Left ventricle myocardium inferior (tissue), 1 donor: ENCODE measurements around the gene OR2G6. TPM values are rescaled to one million over a fixed set of nuclear protein-coding genes. Genes with fewer than 3 reads are reported as not detected.
"Not testable (repeated sequence)": the region's sequence is repeated elsewhere in the genome, so short reads cannot be mapped to it uniquely, and the experiment has no call there.

Experiments used
- DNase-seq: peaks from one replicate; pipeline ENCODE4 v3.0.0-alpha.2; 2020
- H3K27ac ChIP-seq: fragments of 200-600 bp; replicated peaks from 2 replicates; pipeline ENCODE4 v1.8.0; 2021
- H3K27me3 ChIP-seq: fragments of 200-600 bp; 2 replicates; pipeline ENCODE4 v1.8.0; 2021; ENCODE audit warnings: low read depth
- H3K36me3 ChIP-seq: fragments of 200-600 bp; 2 replicates; pipeline ENCODE4 v1.8.0; 2021
- H3K4me1 ChIP-seq: fragments of 200-600 bp; 2 replicates; pipeline ENCODE4 v1.8.0; 2021
- H3K4me3 ChIP-seq: fragments of 200-600 bp; 2 replicates; pipeline ENCODE4 v1.8.0; 2021; ENCODE audit warnings: mild to moderate bottlenecking, moderate library complexity
- H3K9me3 ChIP-seq: fragments of 200-600 bp; replicated peaks from 2 replicates; pipeline ENCODE4 v1.8.0; 2021
- CTCF ChIP-seq: fragments of 200-600 bp; IDR thresholded peaks from 2 replicates; pipeline ENCODE4 v1.8.0; 2021; ENCODE audit warnings: antibody characterized with exemption, mild to moderate bottlenecking, borderline replicate concordance
- intact Hi-C: fragments of 100-400 bp; cut with micrococcal nuclease; formaldehyde crosslinking; loops from one replicate; pipeline ENCODE4 v1.11.0; 2022
- total RNA-seq: library from RNA; stranded (reverse); fragmentation: NEBNext Ultra II Directional; extraction: Animal tissue kit (Norgen Biotek cat#: 25700); gene quantifications from one replicate; pipeline ENCODE4 v1.2.1, GENCODE V29; 2021
- donor health status: DM: no; HTN: yes; CAD: no; lungs with severe emphysema.

Gene OR2G6
- total RNA-seq, 1 donor from 2014 or later: not detected

GRCh38 chr1:248521856-248522255 lies 14.0 kb downstream of the OR2G6 start:
- intact Hi-C loops: no loop called here
- no peak for TF ChIP-seq CTCF
- DNase-seq: no peak

GRCh38 chr1:248537449-248537848 lies 29.6 kb downstream of the OR2G6 start:
- intact Hi-C loops, DNase-seq, H3K9me3 ChIP-seq, H3K36me3 ChIP-seq, H3K4me1 ChIP-seq, H3K27ac ChIP-seq, H3K4me3 ChIP-seq, H3K27me3 ChIP-seq: not testable (repeated sequence)

More at GRCh38 chr1:248521856-248522255, 14.0 kb downstream of the OR2G6 start:
- H3K4me3 ChIP-seq: no peak overlapping the region
- H3K9me3 ChIP-seq: peaks cover 20% of the 10 kb centered on the region
- no peaks in the 10 kb centered on the region for H3K36me3 ChIP-seq
- H3K4me1 ChIP-seq: no peaks in the 10 kb centered on the region
- no peaks in the 10 kb centered on the region for H3K27me3 ChIP-seq
- H3K27ac ChIP-seq: no peak overlapping the region

- H3K36me3 ChIP-seq, DNase-seq, H3K4me3 ChIP-seq, H3K27me3 ChIP-seq, intact Hi-C loops, H3K4me1 ChIP-seq, H3K27ac ChIP-seq, H3K9me3 ChIP-seq: not testable (repeated sequence)
Observed at GRCh38 chr1:248547383-248547782, 39.5 kb downstream of the OR2G6 start.

- H3K27me3 ChIP-seq, H3K27ac ChIP-seq, H3K4me1 ChIP-seq, DNase-seq, H3K36me3 ChIP-seq, H3K4me3 ChIP-seq, H3K9me3 ChIP-seq, intact Hi-C loops: not testable (repeated sequence)
Observed at GRCh38 chr1:248551027-248551426, 43.2 kb downstream of the OR2G6 start.

GRCh38 chr1:248562672-248563071 lies 54.8 kb downstream of the OR2G6 start, which contains the start of gene OR2T29:
TSS of gene OR2T29 (minus strand) at chr1:248562772. CDS start at chr1:248559491, 3,281 bp downstream.
- H3K4me1 ChIP-seq, H3K4me3 ChIP-seq, H3K36me3 ChIP-seq, H3K9me3 ChIP-seq, intact Hi-C loops, H3K27me3 ChIP-seq, H3K27ac ChIP-seq, DNase-seq: not testable (repeated sequence)

- intact Hi-C loops, DNase-seq, H3K4me3 ChIP-seq: not testable (repeated sequence)
Observed at GRCh38 chr1:248565530-248566373, 57.9 kb downstream of the OR2G6 start.

GRCh38 chr1:248569049-248569448 lies 61.2 kb downstream of the OR2G6 start:
- H3K4me1 ChIP-seq, H3K36me3 ChIP-seq, H3K27ac ChIP-seq, H3K9me3 ChIP-seq, DNase-seq, H3K27me3 ChIP-seq, intact Hi-C loops, H3K4me3 ChIP-seq: not testable (repeated sequence)

More at GRCh38 chr1:248565530-248566373, 57.9 kb downstream of the OR2G6 start:
- not testable (repeated sequence) for H3K36me3 ChIP-seq, H3K9me3 ChIP-seq, H3K27me3 ChIP-seq, H3K4me1 ChIP-seq, H3K27ac ChIP-seq

- intact Hi-C loops, H3K27me3 ChIP-seq, H3K4me3 ChIP-seq, H3K27ac ChIP-seq, DNase-seq, H3K4me1 ChIP-seq, H3K36me3 ChIP-seq, H3K9me3 ChIP-seq: not testable (repeated sequence)
Observed at GRCh38 chr1:248570811-248571210, 62.9 kb downstream of the OR2G6 start.

- H3K4me3 ChIP-seq, DNase-seq, H3K9me3 ChIP-seq, intact Hi-C loops, H3K36me3 ChIP-seq, H3K27ac ChIP-seq, H3K4me1 ChIP-seq, H3K27me3 ChIP-seq: not testable (repeated sequence)
Observed at GRCh38 chr1:248572049-248572448, 64.2 kb downstream of the OR2G6 start.

GRCh38 chr1:248573856-248574255 lies 66.0 kb downstream of the OR2G6 start:
- intact Hi-C loops: not testable (repeated sequence)

GRCh38 chr1:248574657-248575056 lies 66.8 kb downstream of the OR2G6 start, which contains the start of gene OR2T34:
TSS of gene OR2T34 (minus strand) at chr1:248574757. CDS start at chr1:248574757, 0 bp downstream.
- H3K9me3 ChIP-seq, intact Hi-C loops, H3K4me1 ChIP-seq, DNase-seq, H3K4me3 ChIP-seq, H3K36me3 ChIP-seq, H3K27ac ChIP-seq, H3K27me3 ChIP-seq: not testable (repeated sequence)

More at GRCh38 chr1:248573856-248574255, 66.0 kb downstream of the OR2G6 start:
- not testable (repeated sequence) for H3K4me1 ChIP-seq, H3K9me3 ChIP-seq, H3K4me3 ChIP-seq, DNase-seq, H3K27me3 ChIP-seq, H3K36me3 ChIP-seq, H3K27ac ChIP-seq
